DND-41 (cell line): ENCODE data around the gene ARFRP1.

ENCODE experiments used
- ATAC-seq: fragments of 200-7000 bp; cut with Tn5 transposase; 3 replicates; pipeline ENCODE4 v1.9.1; 2021; ENCODE audit warnings: low read depth; ENCODE audit not compliant: insufficient read depth
- DNase-seq: peaks from one replicate; pipeline ENCODE4 v3.0.0-alpha.2; 2020
- H2AFZ ChIP-seq: 2 replicates; pipeline ENCODE4 v1.6.0; 2012; ENCODE audit warnings: low read depth, low read length
- H3K27ac ChIP-seq: 2 replicates; pipeline ENCODE4 v1.5.1; 2012; ENCODE audit warnings: low read length, inconsistent platforms
- H3K27me3 ChIP-seq: fragments of 200-600 bp; sonication (generic); 2 replicates; pipeline ENCODE4 v1.6.0; 2012; ENCODE audit warnings: low read length, mild to moderate bottlenecking, inconsistent platforms; ENCODE audit not compliant: insufficient read depth, poor library complexity
- H3K36me3 ChIP-seq: 2 replicates; pipeline ENCODE4 v1.5.1; 2012; ENCODE audit warnings: low read length, inconsistent platforms; ENCODE audit not compliant: insufficient read depth
- H3K4me1 ChIP-seq: 2 replicates; pipeline ENCODE4 v1.5.1; 2012; ENCODE audit warnings: mild to moderate bottlenecking, low read length; ENCODE audit not compliant: insufficient read depth
- H3K4me2 ChIP-seq: 2 replicates; pipeline ENCODE4 v1.6.0; 2012; ENCODE audit warnings: mild to moderate bottlenecking, moderate library complexity, low read length, inconsistent platforms; ENCODE audit not compliant: insufficient read depth
- H3K4me3 ChIP-seq, 2 experiments: fragments of 200-600 bp in 1 of 2; shearing (Covaris generic) in 1 of 2; 2 replicates each; pipeline ENCODE4 v1.5.1; 2012 to 2016; ENCODE audit warnings: inconsistent platforms in 2 of 2, low read length in 2 of 2, mild to moderate bottlenecking in 2 of 2, low read depth in 1 of 2, moderate library complexity in 1 of 2
- H3K79me2 ChIP-seq: 2 replicates; pipeline ENCODE4 v1.6.0; 2012; ENCODE audit warnings: low read length, inconsistent platforms; ENCODE audit not compliant: insufficient read depth
- H3K9ac ChIP-seq: 2 replicates; pipeline ENCODE4 v1.6.0; 2012; ENCODE audit warnings: low read depth, mild to moderate bottlenecking, inconsistent platforms, low read length, moderate library complexity
- H3K9me3 ChIP-seq: 2 replicates; pipeline ENCODE4 v1.5.1; 2012; ENCODE audit warnings: low read length, moderate library complexity, mild to moderate bottlenecking, inconsistent platforms; ENCODE audit not compliant: insufficient read depth, severe bottlenecking
- H4K20me1 ChIP-seq: 2 replicates; pipeline ENCODE4 v1.6.0; 2012; ENCODE audit warnings: low read length; ENCODE audit not compliant: insufficient read depth
- CTCF ChIP-seq: IDR thresholded peaks from 2 replicates; pipeline ENCODE4 v1.5.1; 2012; ENCODE audit warnings: borderline replicate concordance, low read length, moderate library complexity, mild to moderate bottlenecking; ENCODE audit not compliant: poor library complexity, severe bottlenecking; ENCODE audit errors: extremely low read depth
- EZH2 ChIP-seq: IDR thresholded peaks from 3 replicates; pipeline ENCODE4 v1.6.1; 2012; ENCODE audit warnings: borderline replicate concordance, low read depth, mild to moderate bottlenecking, moderate library complexity, low read length, inconsistent platforms; ENCODE audit not compliant: severe bottlenecking

The ARFRP1 gene

DNA sequence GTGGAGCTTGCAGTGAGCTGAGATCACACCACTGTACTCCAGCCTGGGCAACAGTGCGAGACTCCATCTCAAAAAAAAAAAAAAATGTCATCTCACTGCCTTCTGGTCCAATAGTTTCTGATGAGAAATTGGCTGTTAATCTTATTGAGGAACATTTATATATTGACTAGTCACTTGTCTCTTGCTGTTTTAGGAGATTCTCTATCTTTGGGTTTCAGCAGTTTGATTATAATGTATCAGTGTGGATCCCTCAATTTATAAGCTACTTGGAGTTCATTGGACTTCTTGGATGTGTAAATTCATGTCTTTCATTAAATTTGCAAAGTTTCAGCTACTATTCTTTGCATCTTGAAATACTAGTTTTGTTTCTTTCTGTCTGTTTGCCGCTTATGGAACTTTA, 11.2 kb upstream of the ARFRP1 start:
- DNase-seq (no peak), ATAC-seq (no peak)
- H3K4me2 ChIP-seq: no peak overlapping the region
- no peak overlapping the region for H3K4me3 ChIP-seq
- peaks cover 81% of the 10 kb centered on the region for H3K79me2 ChIP-seq
- H3K9me3 ChIP-seq: peaks cover 10% of the 10 kb centered on the region
- no peak overlapping the region for H3K9ac ChIP-seq
- H3K36me3 ChIP-seq: peaks cover 86% of the 10 kb centered on the region
- H3K27ac ChIP-seq: no peak overlapping the region
- TF ChIP-seq EZH2 (no peak), CTCF (no peak)
- H3K27me3 ChIP-seq: no peaks in the 10 kb centered on the region
- no peaks in the 10 kb centered on the region for H3K4me1 ChIP-seq
- H2AFZ ChIP-seq: no peak overlapping the region
- H4K20me1 ChIP-seq: peaks cover 14% of the 10 kb centered on the region; the same call in 1 of the 2 replicates

- TF ChIP-seq EZH2: no peak
- no peak for TF ChIP-seq CTCF
- Histone ChIP-seq H3K4me2 (no peak overlapping the region), H3K79me2 (peaks cover 95% of the 10 kb centered on the region), H3K4me3 (no peak overlapping the region), H3K27me3 (no peaks in the 10 kb centered on the region), H3K4me1 (peaks cover 14% of the 10 kb centered on the region), H3K27ac (no peak overlapping the region), H2AFZ (no peak overlapping the region), H3K36me3 (peaks cover 93% of the 10 kb centered on the region), H4K20me1 (peaks cover 7% of the 10 kb centered on the region; the same call in 1 of the 2 replicates), H3K9me3 (peaks cover 8% of the 10 kb centered on the region), H3K9ac (no peak overlapping the region)
- no peak for DNase-seq
- no peak for ATAC-seq
Measured at GRCh38 chr20:63714858-63715257, 7.1 kb upstream of the ARFRP1 start.

GRCh38 chr20:63712191-63712590, 4.4 kb upstream of the ARFRP1 start:
- Histone ChIP-seq H3K4me3 (no peak overlapping the region), H3K4me2 (no peak overlapping the region), H3K79me2 (peaks cover 98% of the 10 kb centered on the region)

More at GRCh38 chr20:63712191-63712590, 4.4 kb upstream of the ARFRP1 start:
- Histone ChIP-seq H3K9me3 (peaks cover 6% of the 10 kb centered on the region), H3K27me3 (no peaks in the 10 kb centered on the region), H2AFZ (no peak overlapping the region), H4K20me1 (peaks cover 19% of the 10 kb centered on the region), H3K27ac (no peak overlapping the region), H3K9ac (no peak overlapping the region), H3K4me1 (peaks cover 28% of the 10 kb centered on the region), H3K36me3 (peaks cover 81% of the 10 kb centered on the region)
- DNase-seq (no peak), ATAC-seq (no peak)
- TF ChIP-seq EZH2 (no peak), CTCF (no peak)
